ENCODE measurements around the gene SLITRK1. TPM values are rescaled to one million over a fixed set of nuclear protein-coding genes. Genes with fewer than 3 reads are reported as not detected.

SLITRK1 gene
- polyA plus RNA-seq, 4 donors: 0.17 to 0.30 (median 0.22) TPM

DNA sequence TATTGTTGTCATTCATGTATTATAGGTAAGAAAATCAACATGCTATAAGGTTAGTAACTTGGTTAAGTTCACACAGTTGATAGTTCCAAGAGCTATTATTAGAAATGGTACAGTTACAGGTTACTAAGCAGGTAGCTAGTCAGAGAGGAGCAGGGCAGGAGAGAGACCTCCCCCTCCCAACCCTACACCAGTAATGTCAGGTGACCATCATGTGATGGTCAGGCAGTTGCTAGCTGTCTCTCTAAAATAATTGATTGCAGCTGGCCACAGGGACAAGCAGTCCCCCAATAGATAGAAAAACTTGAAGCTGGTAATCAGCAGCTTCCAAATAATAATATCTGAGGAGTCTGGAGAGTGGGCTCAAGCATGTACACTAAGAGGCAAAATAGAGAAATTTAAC, 14.6 kb downstream of the SLITRK1 start:
- DNase-seq (ENCODE audit: low read depth in 4 of 4, low spot score in 2 of 4): no peak

DNA sequence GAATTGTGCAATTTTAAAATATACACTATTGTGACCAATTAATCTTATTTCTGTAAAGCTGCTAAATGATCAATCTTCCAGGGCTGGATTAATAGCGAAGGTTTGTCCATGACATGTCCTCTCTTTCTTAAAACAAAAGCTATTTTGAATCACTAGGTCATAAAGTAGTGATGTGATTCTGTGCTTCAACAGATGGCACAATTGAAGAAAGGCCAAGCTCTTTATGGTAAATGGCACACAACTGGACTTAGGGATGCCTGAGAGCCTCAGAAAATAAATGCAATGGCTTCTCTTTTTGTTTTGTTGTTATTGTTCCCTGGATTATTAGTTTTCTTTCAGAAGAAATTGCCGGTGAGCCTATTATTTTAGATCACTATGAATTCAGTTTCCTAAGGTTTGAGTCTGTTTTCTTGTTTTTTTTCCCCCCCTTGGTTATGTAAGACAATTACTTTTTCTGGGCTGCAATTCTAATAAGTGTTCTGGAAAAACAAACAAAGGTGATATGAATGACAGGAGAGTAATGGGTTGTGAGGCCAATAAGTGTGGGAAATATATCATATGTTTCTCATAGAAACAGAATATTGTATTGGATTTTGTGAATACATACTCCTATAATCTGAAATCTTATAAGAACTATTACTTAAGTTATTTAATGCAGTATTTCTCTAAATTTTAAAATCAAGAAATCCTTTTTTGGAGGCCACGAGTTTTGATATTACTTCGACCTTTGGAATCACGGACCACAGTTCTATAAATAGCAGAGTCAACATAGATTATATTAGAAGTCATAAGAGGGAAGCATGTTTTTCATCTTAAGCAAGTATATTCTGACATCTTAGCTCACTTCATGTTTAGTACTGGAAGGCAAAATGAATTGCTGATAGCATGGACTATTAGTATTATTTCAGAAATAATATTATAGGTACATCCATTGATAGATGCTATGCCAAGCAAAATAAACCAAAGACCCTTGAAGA, 16.8 kb downstream of the SLITRK1 start:
- DNase-seq (ENCODE audit: low read depth in 4 of 4, low spot score in 2 of 4): no peak

DNA sequence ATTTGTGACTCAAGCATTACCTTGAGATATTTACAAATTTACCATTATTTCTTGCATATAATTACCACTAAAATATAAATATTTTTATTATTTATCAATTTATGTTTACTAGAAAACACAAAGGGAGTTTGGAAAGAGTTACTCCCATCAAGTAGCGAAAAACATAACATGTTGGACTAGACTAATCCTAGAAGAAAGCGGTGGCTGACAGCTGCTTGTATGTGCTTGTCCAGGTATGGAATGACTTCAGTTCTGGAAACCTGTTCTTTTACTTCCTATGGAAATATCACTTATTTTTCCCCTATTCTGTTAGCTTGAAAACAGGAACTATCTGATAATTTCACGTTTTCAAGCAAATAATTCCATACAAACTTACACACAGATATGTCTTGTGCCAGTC, 28.5 kb downstream of the SLITRK1 start:
- DNase-seq (ENCODE audit: low read depth in 4 of 4, low spot score in 2 of 4): no peak

DNA sequence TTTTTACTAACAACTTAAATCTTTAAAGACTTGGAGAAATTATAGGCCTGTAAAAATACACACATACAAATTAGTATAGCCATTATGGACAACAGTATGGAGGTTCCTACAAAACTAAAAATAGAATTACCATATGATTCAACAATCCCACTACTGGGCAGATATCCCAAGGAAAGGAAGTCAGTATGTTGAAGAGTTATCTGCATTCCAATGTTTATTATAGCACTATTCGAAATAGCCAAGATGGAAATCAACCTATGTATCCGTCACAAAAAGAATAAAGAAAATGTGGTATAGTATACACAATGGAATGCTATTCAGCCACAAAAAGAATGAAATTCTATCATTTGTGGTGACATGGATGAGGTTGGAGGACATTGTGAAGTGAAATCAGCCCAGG, 37.2 kb downstream of the SLITRK1 start:
- DNase-seq (ENCODE audit: low read depth in 4 of 4, low spot score in 2 of 4): no peak

DNA sequence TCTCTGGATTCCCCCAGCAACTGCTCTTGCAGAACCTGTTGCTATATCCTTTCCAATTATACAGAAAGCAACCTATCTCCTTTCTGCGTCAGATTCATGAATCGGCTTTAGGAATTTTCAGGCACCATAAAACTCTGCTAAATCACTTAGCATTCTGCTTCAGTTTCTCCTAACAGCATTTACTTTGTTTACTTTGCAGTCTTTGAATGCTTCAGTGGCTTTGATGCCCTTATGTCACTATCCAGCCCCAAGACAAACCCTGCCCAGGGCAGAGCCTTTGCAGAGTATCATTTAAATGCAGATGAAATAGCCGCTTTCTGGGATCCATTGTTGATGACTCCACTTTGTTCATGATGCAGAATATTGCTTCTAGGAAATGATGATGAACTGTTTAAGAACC, 43.1 kb downstream of the SLITRK1 start:
- DNase-seq (ENCODE audit: low read depth in 4 of 4, low spot score in 2 of 4): peak; percentile 9 to 33 (median 24)

DNA sequence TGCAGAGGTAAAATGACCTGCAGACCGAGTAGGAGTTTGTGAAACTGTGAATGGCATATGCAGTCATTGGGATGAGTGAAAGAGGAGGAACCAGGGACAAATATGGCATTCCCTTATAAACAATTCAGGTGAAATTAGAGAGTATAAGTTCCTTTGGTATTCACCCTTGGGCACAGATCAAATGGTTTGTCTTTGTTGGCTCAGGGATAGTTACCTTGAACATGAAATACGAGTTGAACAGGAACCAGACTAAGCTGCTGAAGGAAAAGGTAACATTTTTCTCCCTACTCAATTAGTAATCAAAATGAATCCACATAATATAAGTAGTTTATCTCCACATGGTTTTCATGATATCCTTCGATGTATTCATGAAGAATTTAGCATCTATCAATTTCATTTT, 50.5 kb downstream of the SLITRK1 start:
- DNase-seq (ENCODE audit: low read depth in 4 of 4, low spot score in 2 of 4): no peak

DNA sequence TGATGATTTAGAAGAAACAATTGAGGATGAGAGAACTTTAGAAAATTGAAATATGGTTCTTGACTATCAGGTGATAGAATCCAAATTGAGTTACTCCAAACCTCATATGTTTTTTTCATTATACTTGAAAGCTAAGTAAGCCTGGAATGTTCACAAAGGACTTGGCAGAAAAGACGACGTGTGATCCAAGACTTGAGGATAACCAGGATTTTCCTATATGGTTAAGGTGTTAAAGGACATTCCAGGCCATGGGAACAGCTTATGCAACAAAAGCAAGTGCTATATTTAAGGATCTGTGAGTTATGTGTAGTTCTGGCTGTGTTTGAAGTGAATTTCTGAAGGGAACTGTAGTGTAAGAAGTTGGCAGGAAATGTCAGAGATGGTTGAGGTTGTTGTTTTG, 52.5 kb downstream of the SLITRK1 start:
- no peak for DNase-seq (ENCODE audit: low read depth in 4 of 4, low spot score in 2 of 4)

DNA sequence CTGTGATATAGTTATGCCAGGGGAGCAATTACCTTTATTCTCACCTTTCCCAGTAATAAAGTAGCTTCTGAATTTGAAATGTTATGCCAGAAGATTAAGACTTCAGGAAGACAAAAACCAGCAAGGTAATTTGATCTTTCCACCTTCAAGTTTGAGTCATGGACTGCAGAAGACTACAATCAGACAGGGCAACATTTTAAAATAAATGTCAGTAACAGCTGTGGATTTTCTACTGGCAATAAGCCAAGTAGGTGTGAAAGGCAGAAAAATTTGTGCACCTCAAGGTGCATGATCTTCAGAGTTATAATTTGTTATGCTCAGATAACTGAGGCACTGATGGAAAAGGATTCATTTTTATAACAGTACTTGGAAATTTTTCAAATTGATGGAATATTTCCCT, 54.9 kb downstream of the SLITRK1 start:
- no peak for DNase-seq (ENCODE audit: low read depth in 4 of 4, low spot score in 2 of 4)
